Chondrocyte (in vitro differentiated cells): Measurements from ENCODE around the gene SAMD8. TPM values are rescaled to one million over a fixed set of nuclear protein-coding genes. Genes with fewer than 3 reads are reported as not detected.

ENCODE experiments used
- DNase-seq: peaks from one replicate; pipeline ENCODE4 v3.0.0; 2021; ENCODE audit warnings: mixed read lengths, low spot score
- H3K27ac Mint-ChIP-seq: one replicate; pipeline ENCODE4 v1.8.0; 2021; ENCODE audit warnings: mild to moderate bottlenecking, moderate library complexity, mixed read lengths; ENCODE audit not compliant: unreplicated experiment
- H3K27me3 Mint-ChIP-seq: 2 replicates; pipeline ENCODE4 v1.8.0; 2021; ENCODE audit warnings: low read depth, mixed read lengths
- H3K36me3 Mint-ChIP-seq: 2 replicates; pipeline ENCODE4 v1.8.0; 2021; ENCODE audit warnings: low read depth, mixed read lengths
- H3K4me1 Mint-ChIP-seq: 2 replicates; pipeline ENCODE4 v1.8.0; 2021; ENCODE audit warnings: low read depth, mild to moderate bottlenecking, mixed read lengths
- H3K4me3 Mint-ChIP-seq: one replicate; pipeline ENCODE4 v1.8.0; 2021; ENCODE audit warnings: mild to moderate bottlenecking, moderate library complexity, mixed read lengths; ENCODE audit not compliant: unreplicated experiment
- H3K9me3 Mint-ChIP-seq: 2 replicates; pipeline ENCODE4 v1.8.0; 2021; ENCODE audit warnings: low read depth, mixed read lengths
- CTCF ChIP-seq: fragments of 200-600 bp; sonication (generic); IDR thresholded peaks from 2 replicates; pipeline ENCODE4 v1.5.0; 2021; ENCODE audit warnings: antibody characterized with exemption, mild to moderate bottlenecking, moderate library complexity
- total RNA-seq: library from RNA; stranded (reverse); gene quantifications from 3 replicates; pipeline ENCODE4 v1.2.1, GENCODE V29; 2021

Gene SAMD8
- total RNA-seq, 1 donor from 2014 or later = 24.7 TPM

DNA sequence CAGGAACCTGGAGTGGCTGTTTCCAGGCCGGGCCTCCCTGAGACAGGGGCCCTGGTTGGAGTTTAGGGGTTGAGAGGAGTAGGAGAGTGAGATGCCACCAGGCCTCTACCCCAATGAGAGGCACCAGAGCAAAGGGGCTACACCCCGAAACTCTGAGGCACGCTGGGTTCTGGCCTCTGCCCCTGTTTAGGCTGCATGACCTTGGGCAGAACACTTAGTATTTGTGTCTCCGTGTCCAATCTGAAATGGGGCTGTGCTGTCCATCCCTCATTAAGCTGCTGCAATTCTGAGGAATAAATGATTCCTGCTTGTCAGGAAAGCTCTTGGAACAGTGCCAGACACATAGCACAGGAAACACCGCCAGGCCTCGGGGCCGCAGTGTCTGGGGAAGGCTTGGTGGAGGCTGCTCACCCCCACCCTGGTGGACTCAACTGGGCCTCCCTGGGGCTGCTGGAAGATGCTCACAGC is 40.5 kb upstream of the SAMD8 start:
- H3K4me3 Mint-ChIP-seq = no peak overlapping the region
- DNase-seq = no peak
- no peak for TF ChIP-seq CTCF
- peaks cover 11% of the 10 kb centered on the region for H3K4me1 Mint-ChIP-seq
- H3K27ac Mint-ChIP-seq = no peak overlapping the region
- H3K9me3 Mint-ChIP-seq = no peaks in the 10 kb centered on the region
- H3K27me3 Mint-ChIP-seq = no peaks in the 10 kb centered on the region
- H3K36me3 Mint-ChIP-seq = no peaks in the 10 kb centered on the region

DNA sequence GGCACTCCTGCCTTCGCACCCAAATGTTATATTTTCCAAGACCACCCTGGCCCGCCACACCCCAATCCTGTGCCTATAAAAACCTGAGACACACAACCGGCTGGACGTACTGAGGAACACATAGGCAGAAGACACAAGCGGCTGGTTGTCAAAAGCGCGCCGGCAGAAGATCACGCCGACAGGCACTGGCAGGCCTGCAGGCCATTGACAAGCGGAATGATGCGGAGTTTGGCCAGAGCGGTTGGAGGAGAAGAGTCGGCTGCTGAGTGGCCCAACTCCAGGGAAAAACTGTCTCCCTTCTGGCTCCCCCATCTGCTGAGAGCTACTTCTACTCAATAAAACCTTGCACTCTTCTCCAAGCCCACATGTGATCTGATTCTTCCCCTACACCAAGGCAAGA is 39.7 kb upstream of the SAMD8 start:
- H3K27me3 Mint-ChIP-seq = no peaks in the 10 kb centered on the region

GRCh38 chr10:75072727-75073126 is 38.7 kb upstream of the SAMD8 start:
- no peaks in the 10 kb centered on the region for H3K9me3 Mint-ChIP-seq
- no peak for DNase-seq
- peaks cover 11% of the 10 kb centered on the region for H3K4me1 Mint-ChIP-seq
- no peak overlapping the region for H3K27ac Mint-ChIP-seq
- H3K36me3 Mint-ChIP-seq = no peaks in the 10 kb centered on the region
- no peak for TF ChIP-seq CTCF
- H3K27me3 Mint-ChIP-seq = no peaks in the 10 kb centered on the region
- H3K4me3 Mint-ChIP-seq = no peak overlapping the region

More for the DNA sequence above, 39.7 kb upstream of the SAMD8 start:
- Mint-ChIP-seq H3K4me1 (peaks cover 11% of the 10 kb centered on the region), H3K4me3 (no peak overlapping the region), H3K27ac (no peak overlapping the region), H3K36me3 (no peaks in the 10 kb centered on the region), H3K9me3 (no peaks in the 10 kb centered on the region)
- no peak for TF ChIP-seq CTCF
- no peak for DNase-seq

GRCh38 chr10:75073442-75073841 is 38.0 kb upstream of the SAMD8 start:
- no peak overlapping the region for H3K4me3 Mint-ChIP-seq
- peaks cover 10% of the 10 kb centered on the region for H3K4me1 Mint-ChIP-seq
- no peak for TF ChIP-seq CTCF
- H3K27me3 Mint-ChIP-seq = no peaks in the 10 kb centered on the region
- no peak overlapping the region for H3K27ac Mint-ChIP-seq
- no peak for DNase-seq
- H3K36me3 Mint-ChIP-seq = no peaks in the 10 kb centered on the region
- no peaks in the 10 kb centered on the region for H3K9me3 Mint-ChIP-seq

DNA sequence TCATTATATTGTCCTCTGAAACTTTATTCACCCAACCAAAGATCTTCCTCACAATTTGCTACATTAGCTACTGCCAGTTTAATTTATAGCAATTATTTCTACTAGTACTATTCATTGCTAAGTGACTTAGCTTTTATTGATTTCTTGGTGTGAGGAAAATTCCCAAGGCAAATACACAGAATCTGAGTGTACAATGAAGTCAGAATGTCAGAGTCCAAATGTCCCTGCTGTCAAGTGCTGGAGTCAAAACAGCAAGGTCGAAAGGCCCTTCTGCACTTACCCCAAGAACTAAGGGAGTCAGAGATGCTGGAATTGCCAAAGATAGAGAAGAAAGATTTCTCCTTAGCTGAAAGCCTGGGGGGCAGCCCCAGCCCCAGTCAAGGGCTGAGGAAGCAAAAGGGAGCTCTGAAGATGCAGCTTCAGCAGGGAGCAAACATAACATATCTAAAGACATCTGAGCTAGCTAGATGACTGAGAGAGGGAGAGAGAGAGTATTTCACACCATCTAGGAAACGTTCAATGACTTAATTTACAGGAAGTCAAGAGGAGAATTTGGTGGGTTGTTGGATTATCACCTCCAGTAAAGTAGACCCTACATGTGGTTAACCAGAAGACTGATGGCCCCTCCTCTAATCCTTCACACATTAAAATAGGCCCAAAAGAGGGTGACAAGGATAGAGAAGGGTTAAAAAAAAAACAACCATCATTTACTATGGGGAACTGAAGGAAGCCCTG is 36.6 kb upstream of the SAMD8 start:
- Mint-ChIP-seq H3K4me1 (peaks cover 9% of the 10 kb centered on the region), H3K4me3 (no peak overlapping the region), H3K36me3 (no peaks in the 10 kb centered on the region), H3K27me3 (no peaks in the 10 kb centered on the region), H3K27ac (no peak overlapping the region), H3K9me3 (no peaks in the 10 kb centered on the region)
- DNase-seq = no peak
- TF ChIP-seq CTCF = no peak
